CD4-positive, alpha-beta T cell treated with Interleukin-10 for 1 hour (primary cell): ENCODE results near the gene TMC6.
"Not testable (repeated sequence)": the region's sequence is repeated elsewhere in the genome, so short reads cannot be mapped to it uniquely, and the experiment has no call there.

Experiments used
- DNase-seq: peaks from one replicate; pipeline ENCODE4 v3.0.0-alpha.2; 2020

The TMC6 gene

DNA sequence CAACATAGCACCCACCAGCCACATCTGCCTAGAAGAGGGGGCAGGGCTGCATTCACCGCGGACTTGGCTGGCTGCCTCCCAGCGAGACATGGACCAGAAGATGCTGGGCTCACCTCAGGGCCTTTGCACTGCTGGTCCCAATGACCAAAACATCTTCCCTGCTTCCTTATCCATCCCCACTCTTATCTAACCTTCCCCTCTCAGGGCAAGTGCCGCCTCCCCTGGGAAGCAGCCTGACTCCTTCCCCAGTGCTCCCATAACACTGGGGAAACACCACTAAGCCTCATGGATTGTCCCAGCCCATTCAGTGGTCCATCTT is 5.7 kb downstream of the TMC6 start:
- peak; percentile 38 for DNase-seq

DNA sequence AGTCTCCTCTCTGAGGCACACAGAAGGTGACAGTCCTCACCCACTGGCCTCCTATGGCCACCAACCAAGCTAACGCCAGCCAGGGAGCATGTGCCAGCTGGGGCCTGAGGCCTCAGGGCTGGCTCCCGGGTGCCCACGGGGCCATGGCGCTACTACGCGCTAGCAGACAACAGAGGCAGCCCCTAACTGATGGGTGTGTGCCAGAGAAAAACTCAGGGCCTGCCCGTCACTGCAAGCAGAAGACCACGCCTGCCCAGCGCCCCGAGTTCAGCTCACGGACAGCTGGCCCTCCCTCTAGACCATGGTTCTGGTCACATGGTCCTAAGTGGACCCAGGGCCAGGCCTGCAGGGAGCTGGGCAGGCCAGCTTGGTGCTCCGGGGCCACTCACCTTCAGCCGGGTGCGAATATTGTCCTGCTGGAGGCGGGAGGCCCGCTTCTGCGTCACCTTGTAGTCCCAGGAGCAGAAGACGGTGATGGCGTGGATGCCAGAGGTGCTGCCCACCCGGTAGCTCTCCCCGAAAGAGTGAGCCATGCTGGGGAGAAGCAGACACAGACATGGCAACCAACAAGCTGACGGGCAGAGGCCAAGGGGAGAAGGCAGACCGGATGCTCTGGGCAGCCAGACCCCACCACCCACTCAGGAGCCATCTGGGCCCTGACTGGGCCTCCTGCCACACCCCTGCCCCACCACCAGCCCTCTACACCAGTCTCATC is 6.2 kb downstream of the TMC6 start:
- DNase-seq = no peak

- DNase-seq = no peak
Observed at GRCh38 chr17:78121801-78122215, 6.7 kb downstream of the TMC6 start.

GRCh38 chr17:78120971-78121800 is 7.4 kb downstream of the TMC6 start:
- DNase-seq = peak; percentile 77

GRCh38 chr17:78120537-78120936 is 8.0 kb downstream of the TMC6 start:
- DNase-seq = no peak

DNA sequence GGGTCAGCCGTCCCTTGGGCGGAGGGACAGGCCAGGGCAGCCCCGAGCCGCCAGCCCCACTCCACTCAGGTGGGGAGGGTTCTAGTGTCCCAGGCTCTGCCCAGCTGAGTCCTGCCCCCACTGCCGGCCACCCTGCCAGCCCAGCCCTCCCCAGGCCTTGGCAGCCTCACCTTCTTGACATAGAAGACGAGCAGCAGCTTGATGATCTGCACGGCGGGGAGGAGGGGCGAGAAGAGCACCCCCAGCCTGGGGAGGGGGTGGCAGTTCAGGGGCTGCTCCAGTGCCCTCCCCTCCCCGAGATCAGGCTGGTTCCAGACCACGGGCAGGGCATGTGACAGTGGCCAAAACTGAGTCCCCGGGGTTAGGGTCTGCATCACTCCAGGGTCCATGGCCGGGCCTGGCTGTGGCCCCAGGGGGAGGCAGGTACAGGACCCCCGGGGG is 9.7 kb downstream of the TMC6 start:
- no peak for DNase-seq

- DNase-seq = no peak
Observed at GRCh38 chr17:78117027-78117981, 11.3 kb downstream of the TMC6 start.

GRCh38 chr17:78116411-78116810 is 12.1 kb downstream of the TMC6 start:
- DNase-seq = no peak

GRCh38 chr17:78115803-78116202 is 12.8 kb downstream of the TMC6 start:
- not testable (repeated sequence) for DNase-seq

DNA sequence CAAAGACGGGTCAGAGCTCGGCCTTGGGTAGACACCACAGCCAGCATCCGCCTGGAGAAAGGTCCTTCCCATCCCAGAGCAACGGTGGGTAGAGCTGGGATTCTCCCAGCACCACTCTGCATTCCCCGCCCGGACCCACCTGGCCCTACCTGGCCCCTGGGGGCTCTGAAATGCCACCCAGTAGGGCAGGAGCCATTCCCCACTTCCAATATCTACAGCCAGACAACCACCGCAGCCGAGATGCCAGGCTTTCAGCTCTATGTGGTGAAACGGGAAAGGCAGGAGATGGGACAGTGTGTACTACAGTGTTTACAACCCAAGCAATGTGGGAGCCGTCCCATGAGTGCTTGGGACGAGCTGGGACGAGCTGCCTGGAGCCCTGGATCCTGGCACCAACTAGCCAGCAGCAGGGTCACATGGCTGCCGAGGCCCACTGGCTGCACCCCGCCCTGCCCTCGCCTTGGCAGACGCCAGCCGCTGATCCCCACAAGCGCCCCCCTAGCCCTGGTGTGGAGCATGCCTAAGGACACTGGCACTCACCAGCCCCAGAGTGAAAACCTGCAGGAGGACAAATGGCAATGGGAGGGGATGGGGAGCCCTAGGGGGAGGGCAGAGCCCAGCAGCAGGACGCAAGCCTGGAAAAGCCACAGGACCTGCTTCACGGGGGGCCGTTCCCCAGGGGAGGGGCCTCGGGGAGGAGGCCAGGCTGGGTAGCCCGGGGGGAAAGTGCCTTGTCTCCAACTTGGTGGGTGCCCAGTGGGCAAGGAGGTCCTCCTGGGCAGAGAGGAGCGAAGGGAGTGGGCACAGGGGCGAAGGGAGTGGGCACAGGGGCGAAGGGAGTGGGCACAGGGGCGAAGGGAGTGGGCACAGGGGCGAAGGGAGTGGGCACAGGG is 13.5 kb downstream of the TMC6 start:
- DNase-seq = no peak

- DNase-seq = peak; percentile 49
Observed at GRCh38 chr17:78113804-78114785, 14.5 kb downstream of the TMC6 start.

GRCh38 chr17:78112518-78113471 is 15.8 kb downstream of the TMC6 start:
- DNase-seq = peak; percentile 80

GRCh38 chr17:78111727-78112517 is 16.6 kb downstream of the TMC6 start:
- no peak for DNase-seq

DNA sequence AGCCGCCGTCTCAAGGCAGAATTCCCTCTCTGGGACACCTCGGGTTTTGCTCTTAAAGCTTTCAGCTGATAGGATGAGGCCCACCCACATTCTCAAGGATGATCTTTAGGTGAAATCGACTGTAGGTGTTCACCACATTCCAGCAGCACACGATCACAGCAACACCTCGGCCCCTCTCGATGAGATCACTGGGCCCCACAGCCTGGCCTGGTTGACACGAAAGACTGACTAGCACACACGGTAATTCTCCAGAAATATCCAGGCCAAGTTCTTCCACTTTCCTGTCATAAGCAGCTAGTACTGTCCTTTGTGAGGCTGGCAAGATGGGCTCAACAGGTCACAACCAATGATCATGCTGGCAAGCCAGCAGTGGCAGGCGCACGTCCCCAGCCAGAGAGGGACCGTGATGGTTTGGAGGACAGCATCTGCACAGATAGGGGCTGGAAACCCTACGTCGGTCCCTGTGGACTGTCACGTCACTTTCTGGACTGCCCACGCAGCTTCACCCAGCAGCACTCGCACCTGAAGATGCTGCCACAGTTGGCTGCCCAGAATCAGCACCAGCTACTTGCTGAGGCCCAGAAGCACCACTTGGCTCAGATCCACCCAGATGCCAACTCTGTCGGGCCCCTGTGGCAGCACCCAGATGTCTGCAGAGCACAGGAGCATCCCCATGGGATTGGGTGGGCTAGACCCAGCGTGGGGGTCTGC is 17.4 kb downstream of the TMC6 start:
- DNase-seq = no peak

GRCh38 chr17:78110363-78111015 is 18.1 kb downstream of the TMC6 start:
- DNase-seq = no peak

DNA sequence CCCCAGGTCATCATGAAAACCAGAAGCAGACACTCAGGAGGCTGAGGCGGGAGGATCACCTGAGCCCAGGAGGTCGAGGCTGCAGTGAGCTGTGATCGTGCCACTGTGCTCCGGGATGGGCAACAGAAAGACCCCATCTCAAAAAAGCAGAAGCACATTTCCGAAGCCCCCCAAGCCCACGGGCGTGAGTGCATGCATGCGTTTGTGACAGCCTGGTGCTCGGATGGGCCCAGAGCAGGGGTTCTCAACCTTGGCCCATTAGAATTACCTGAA is 19.1 kb downstream of the TMC6 start:
- DNase-seq = no peak

DNA sequence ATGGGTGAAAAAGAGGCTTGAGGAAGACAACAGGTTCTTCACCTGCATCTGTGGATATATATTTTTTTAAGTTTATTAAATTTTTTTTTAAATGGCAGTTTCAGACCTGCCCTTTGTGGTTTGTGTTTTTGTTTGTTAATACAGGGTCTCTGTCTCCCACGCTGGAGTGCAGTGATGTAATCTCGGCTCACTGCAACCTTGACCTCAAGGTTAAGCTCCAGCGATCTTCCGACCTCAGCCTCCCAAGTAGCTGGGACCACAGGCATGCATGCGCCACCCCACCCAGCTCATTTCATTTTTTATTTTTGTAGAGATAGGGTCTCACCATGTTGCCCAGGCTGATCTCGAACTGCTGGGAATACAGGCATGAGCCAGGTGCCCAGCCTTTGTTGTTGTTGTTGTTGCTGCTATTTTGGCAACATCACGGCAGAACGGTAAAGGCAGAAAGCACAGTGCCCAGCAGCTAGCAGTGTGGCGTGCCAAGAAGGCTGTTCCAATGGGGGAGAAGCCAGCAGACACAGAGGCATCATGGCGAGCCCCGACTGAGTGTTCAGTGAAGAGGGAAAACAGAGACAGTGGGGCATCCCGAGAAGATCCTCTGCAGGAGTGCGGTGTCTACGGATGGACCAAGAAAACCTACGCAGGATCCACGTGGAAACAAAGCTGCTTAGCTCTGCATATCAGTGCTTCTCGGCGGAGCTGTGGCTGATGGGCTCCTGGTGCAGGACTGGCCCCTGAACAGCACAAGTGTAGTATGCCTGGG is 19.6 kb downstream of the TMC6 start:
- no peak for DNase-seq
